HG03432 (cell line): Measurements from ENCODE around the gene TMEM63B.
"Not testable (repeated sequence)": the region's sequence is repeated elsewhere in the genome, so short reads cannot be mapped to it uniquely, and the experiment has no call there.

Source experiments
- ATAC-seq: cut with Tn5 transposase; IDR thresholded peaks from one replicate; pipeline ENCODE4 v1.9.1; 2021; ENCODE audit warnings: mild to moderate bottlenecking, moderate library complexity; ENCODE audit not compliant: unreplicated experiment

Gene TMEM63B

GRCh38 chr6:44127186-44128019 lies at the start of gene TMEM63B, which contains the start of gene MRPL14:
TSS of gene TMEM63B (plus strand) at chr6:44127554. CDS start at chr6:44134585, 7,031 bp downstream.
TSS of gene MRPL14 (minus strand) at chr6:44127452. CDS start at chr6:44116611, 10,841 bp downstream.
- peak; percentile 75 for ATAC-seq

GRCh38 chr6:44078219-44078826 lies 49.0 kb upstream of the TMEM63B start:
- ATAC-seq: no peak

GRCh38 chr6:44078827-44079671 lies 48.3 kb upstream of the TMEM63B start:
- ATAC-seq: no peak

GRCh38 chr6:44079672-44080071 lies 47.7 kb upstream of the TMEM63B start:
- ATAC-seq: no peak

- no peak for ATAC-seq
Observed at GRCh38 chr6:44080561-44081521, 46.5 kb upstream of the TMEM63B start.

GRCh38 chr6:44081753-44082152 lies 45.6 kb upstream of the TMEM63B start:
- no peak for ATAC-seq

GRCh38 chr6:44082872-44083321 lies 44.5 kb upstream of the TMEM63B start:
- ATAC-seq: no peak

GRCh38 chr6:44084231-44085014 lies 42.9 kb upstream of the TMEM63B start:
- no peak for ATAC-seq

GRCh38 chr6:44085219-44085618 lies 42.1 kb upstream of the TMEM63B start:
- no peak for ATAC-seq

GRCh38 chr6:44086931-44087574 lies 40.3 kb upstream of the TMEM63B start:
- no peak for ATAC-seq

GRCh38 chr6:44087623-44088022 lies 39.7 kb upstream of the TMEM63B start:
- ATAC-seq: no peak

- ATAC-seq: no peak
Observed at GRCh38 chr6:44088827-44089590, 38.3 kb upstream of the TMEM63B start.

- no peak for ATAC-seq
Observed at GRCh38 chr6:44090465-44090864, 36.9 kb upstream of the TMEM63B start.

- ATAC-seq: not testable (repeated sequence)
Observed at GRCh38 chr6:44091356-44091755, 36.0 kb upstream of the TMEM63B start.

- ATAC-seq: no peak
Observed at GRCh38 chr6:44091981-44092884, 35.1 kb upstream of the TMEM63B start.

GRCh38 chr6:44093066-44093465 lies 34.3 kb upstream of the TMEM63B start:
- ATAC-seq: no peak
